ENCODE results near the gene IMPDH1. TPM values are rescaled to one million over a fixed set of nuclear protein-coding genes. Genes with fewer than 3 reads are reported as not detected.

IMPDH1 gene
- total and polyA plus RNA-seq, 10 of the 15 experiments (the other 5 are each of a cell fraction or from before 2014, with no cell fraction given), result 0.50 to 61.3 (median 41.8) TPM

DNA sequence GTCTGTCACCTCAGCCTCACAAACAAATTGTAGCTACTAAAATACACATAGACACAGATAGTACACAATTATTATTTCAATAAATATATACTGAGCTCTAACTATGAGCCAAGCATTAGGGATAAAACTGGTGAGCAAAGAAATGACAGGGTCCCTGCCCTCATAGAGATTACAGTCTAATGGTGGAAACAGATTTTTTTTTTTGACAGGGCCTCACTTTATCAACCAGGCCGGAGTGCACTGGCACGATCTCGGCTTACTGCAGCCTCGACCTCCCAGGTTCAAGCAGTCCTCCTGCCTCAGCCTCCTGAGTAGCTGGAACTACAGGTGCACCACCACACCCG is 65.4 kb downstream of the IMPDH1 start (continued):
- TF ChIP-seq, protein P1, sequence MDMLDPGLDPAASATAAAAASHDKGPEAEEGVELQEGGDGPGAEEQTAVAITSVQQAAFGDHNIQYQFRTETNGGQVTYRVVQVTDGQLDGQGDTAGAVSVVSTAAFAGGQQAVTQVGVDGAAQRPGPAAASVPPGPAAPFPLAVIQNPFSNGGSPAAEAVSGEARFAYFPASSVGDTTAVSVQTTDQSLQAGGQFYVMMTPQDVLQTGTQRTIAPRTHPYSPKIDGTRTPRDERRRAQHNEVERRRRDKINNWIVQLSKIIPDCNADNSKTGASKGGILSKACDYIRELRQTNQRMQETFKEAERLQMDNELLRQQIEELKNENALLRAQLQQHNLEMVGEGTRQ (IDR thresholded peaks at IDR 0.05; ENCODE audit: borderline replicate concordance, low read depth, low read length), result no peak
- TF ChIP-seq, protein P2, sequence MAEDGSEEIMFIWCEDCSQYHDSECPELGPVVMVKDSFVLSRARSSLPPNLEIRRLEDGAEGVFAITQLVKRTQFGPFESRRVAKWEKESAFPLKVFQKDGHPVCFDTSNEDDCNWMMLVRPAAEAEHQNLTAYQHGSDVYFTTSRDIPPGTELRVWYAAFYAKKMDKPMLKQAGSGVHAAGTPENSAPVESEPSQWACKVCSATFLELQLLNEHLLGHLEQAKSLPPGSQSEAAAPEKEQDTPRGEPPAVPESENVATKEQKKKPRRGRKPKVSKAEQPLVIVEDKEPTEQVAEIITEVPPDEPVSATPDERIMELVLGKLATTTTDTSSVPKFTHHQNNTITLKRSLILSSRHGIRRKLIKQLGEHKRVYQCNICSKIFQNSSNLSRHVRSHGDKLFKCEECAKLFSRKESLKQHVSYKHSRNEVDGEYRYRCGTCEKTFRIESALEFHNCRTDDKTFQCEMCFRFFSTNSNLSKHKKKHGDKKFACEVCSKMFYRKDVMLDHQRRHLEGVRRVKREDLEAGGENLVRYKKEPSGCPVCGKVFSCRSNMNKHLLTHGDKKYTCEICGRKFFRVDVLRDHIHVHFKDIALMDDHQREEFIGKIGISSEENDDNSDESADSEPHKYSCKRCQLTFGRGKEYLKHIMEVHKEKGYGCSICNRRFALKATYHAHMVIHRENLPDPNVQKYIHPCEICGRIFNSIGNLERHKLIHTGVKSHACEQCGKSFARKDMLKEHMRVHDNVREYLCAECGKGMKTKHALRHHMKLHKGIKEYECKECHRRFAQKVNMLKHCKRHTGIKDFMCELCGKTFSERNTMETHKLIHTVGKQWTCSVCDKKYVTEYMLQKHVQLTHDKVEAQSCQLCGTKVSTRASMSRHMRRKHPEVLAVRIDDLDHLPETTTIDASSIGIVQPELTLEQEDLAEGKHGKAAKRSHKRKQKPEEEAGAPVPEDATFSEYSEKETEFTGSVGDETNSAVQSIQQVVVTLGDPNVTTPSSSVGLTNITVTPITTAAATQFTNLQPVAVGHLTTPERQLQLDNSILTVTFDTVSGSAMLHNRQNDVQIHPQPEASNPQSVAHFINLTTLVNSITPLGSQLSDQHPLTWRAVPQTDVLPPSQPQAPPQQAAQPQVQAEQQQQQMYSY (CRISPR knock-in tag; IDR thresholded peaks at IDR 0.05), result no peak

DNA sequence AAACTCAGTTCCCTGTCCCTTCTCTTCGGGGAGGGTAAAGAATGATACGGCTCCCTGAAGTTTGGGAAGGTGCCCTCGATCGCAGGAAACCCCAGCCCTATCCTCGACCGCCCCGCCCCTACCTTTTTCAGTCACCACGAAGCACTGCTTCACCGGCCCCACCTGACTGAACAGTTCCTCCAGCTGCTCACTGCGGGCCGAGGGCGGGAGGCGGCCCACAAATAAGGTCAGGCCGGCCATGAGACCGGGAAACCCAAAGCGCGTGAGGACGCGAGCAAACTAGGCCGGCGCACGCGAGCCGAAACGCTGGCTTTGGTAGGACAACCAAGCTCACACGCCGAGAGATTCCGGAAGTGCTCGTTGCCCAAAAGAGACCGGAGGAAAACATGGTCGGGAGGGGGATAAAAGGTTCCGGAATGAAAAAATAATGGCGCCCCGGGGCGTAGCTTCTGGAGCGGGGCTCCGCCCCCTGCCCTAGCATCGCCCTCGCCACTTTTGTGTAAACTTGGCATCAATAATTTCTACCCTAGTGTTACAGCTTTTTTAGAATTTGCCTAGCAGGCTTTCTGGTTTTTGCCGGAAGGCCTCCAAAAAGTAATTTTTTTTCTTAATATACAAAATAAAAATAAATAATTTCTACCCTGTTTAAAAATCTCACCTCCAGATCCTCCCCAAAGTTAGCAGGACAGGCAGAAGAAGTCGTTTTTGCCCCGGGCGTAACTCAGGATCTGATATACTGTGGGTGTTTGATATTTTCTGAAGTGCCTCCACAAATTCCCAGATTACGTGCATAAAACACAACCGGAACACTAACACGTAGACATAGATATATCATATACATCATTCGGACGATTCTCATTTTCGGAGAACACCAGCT is 66.0 kb downstream of the IMPDH1 start, which contains the start of gene RBM28:
TSS of gene RBM28 (minus strand) at position 355 of the 877 bp plus-strand sequence. CDS start at position 240, 115 bp downstream.
- peak within 1 kb of the TSS; percentile 99 for H3K4me2 ChIP-seq (ENCODE audit: control insufficient read depth, insufficient read depth)
- peak within 1 kb of the TSS; percentile 81 for H3K4me3 ChIP-seq
- ChIA-PET RAD21 (ENCODE audit: unreplicated experiment) (interaction anchor here (0.7 kb wide), 2 partner anchors 43 to 1479 kb away, joined by 3 to 4 read pairs; no protein-coding TSS in a partner anchor), CTCF (interaction anchor here (0.5 to 6.0 kb wide), 11 partner anchors 17 to 875 kb away, joined by 3 to 106 read pairs (median 3); partner anchors contain the start of gene METTL2B), POLR2A (interaction anchor here (0.8 kb wide), 1 partner anchor 112 kb away, joined by 3 read pairs; the partner anchor contains the start of gene HILPDA), SMC1A (ENCODE audit: uncharacterized antibody, unreplicated experiment) (interaction anchor here (0.8 to 1.3 kb wide), 2 partner anchors 116 to 135 kb away, joined by 3 to 4 read pairs; no protein-coding TSS in a partner anchor)
- intact Hi-C loops (cut with micrococcal nuclease; ENCODE audit: unreplicated experiment) (no loop called here), in situ Hi-C loops (cut with MboI) (no loop called here)
- no TSS peak for BruUV-seq (replicated peaks)
- 0 out of 4 replicates have a peak, but pooled peaks cover 0 to under 1% of the 10 kb centered on the region in 2 experiments for H3K27me3 ChIP-seq (replicated peaks in 1 of 2; ENCODE audit: control insufficient read depth in 2 of 2, insufficient read depth in 2 of 2, low read length in 1 of 2)
- H4K20me1 ChIP-seq (ENCODE audit: control insufficient read depth, insufficient read depth), result no peaks in the 10 kb centered on the region
- peak; percentile 80 for FAIRE-seq
- peak; percentile 96 for ATAC-seq
- H3K4me1 ChIP-seq (ENCODE audit: control insufficient read depth, insufficient read depth, low read length), result peaks cover 9% of the 10 kb centered on the region
- H3K9me3 ChIP-seq (replicated peaks; ENCODE audit: control insufficient read depth, insufficient read depth, low read length), result no peaks in the 10 kb centered on the region
- DNase-seq (ENCODE audit: low read depth, low spot score), result peak; percentile 73
- no peaks in the 10 kb centered on the region; a peak in 1 of 4 replicates for H3K36me3 ChIP-seq (ENCODE audit: control insufficient read depth in 2 of 2, insufficient read depth in 2 of 2, low read length in 1 of 2)
- H3K27ac ChIP-seq (ENCODE audit: control insufficient read depth, insufficient read depth), result peak within 1 kb of the TSS; percentile 51
- H3K79me2 ChIP-seq (ENCODE audit: control insufficient read depth, insufficient read depth, low read length), result peaks cover 28% of the 10 kb centered on the region
- 13% methylated on average over 49 of the region's 49 CpGs for WGBS (ENCODE audit: insufficient coverage, insufficient replicate concordance, low lambda C conversion rate, missing lambda C conversion rate)
- peak within 1 kb of the TSS; percentile 75 for H3K9ac ChIP-seq (ENCODE audit: control insufficient read depth, insufficient read depth, low read length)
- H2AFZ ChIP-seq (ENCODE audit: control insufficient read depth, low read depth, low read length), result peak within 1 kb of the TSS; percentile 91
- TF ChIP-seq, protein P3, sequence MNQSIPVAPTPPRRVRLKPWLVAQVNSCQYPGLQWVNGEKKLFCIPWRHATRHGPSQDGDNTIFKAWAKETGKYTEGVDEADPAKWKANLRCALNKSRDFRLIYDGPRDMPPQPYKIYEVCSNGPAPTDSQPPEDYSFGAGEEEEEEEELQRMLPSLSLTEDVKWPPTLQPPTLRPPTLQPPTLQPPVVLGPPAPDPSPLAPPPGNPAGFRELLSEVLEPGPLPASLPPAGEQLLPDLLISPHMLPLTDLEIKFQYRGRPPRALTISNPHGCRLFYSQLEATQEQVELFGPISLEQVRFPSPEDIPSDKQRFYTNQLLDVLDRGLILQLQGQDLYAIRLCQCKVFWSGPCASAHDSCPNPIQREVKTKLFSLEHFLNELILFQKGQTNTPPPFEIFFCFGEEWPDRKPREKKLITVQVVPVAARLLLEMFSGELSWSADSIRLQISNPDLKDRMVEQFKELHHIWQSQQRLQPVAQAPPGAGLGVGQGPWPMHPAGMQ (IDR thresholded peaks at IDR 0.05; ENCODE audit: borderline replicate concordance), result no peak
- TF ChIP-seq MXI1 (IDR thresholded peaks at IDR 0.05; ENCODE audit: low read depth, low read length), result peak; percentile 95
- TF ChIP-seq CEBPB (IDR thresholded peaks at IDR 0.05; ENCODE audit: borderline replicate concordance in 1 of 2, low read depth in 2 of 2, low read length in 2 of 2), result no peak
- peak; percentile 72; the same call in 1 of the 2 replicates for TF ChIP-seq HDGF (IDR thresholded peaks at IDR 0.05)
- no peak for TF ChIP-seq SMAD1 (IDR thresholded peaks at IDR 0.05; ENCODE audit: low read depth, partially characterized antibody)
- no peak for TF ChIP-seq WRNIP1 (IDR thresholded peaks at IDR 0.05; ENCODE audit: borderline replicate concordance, low read depth, low read length)
- TF ChIP-seq ETV6 (conservative IDR thresholded peaks at IDR 0.05 in 1 of 2, IDR thresholded peaks at IDR 0.05 in 1 of 2; ENCODE audit: borderline replicate concordance in 1 of 2, low read depth in 1 of 2), result no peak
- TF ChIP-seq CBX3 (IDR thresholded peaks at IDR 0.05; ENCODE audit: borderline replicate concordance, low read depth), result no peak
- TF ChIP-seq HCFC1 (IDR thresholded peaks at IDR 0.05; ENCODE audit: low read length), result peak; percentile 87
- TF ChIP-seq TCF7 (IDR thresholded peaks at IDR 0.05; ENCODE audit: borderline replicate concordance), result 0 out of 2 replicates have a peak, but pooled peaks have one; percentile 57

Measured in GM12878 (cell line).